Kidney (tissue), 14 donors: ENCODE measurements around the gene TSPAN4. TPM values are rescaled to one million over a fixed set of nuclear protein-coding genes. Genes with fewer than 3 reads are reported as not detected.

Experiments used
- DNase-seq, 5 donors: peaks; one replicate each; pipeline ENCODE4 v3.0.0-alpha.2; 2013 to 2020
- FAIRE-seq: peaks from 2 replicates; lab custom pipeline; 2012; peaks lifted over from hg19 to GRCh38; lab: Jason Lieb, UNC
- H3K27ac ChIP-seq, 2 donors: one replicate each; pipeline ENCODE4 v1.7.0; 2013; ENCODE audit warnings: low read depth in 2 of 2, low read length in 2 of 2, inconsistent platforms in 1 of 2
- H3K27me3 ChIP-seq: one replicate; pipeline ENCODE4 v1.7.1; 2013; ENCODE audit warnings: low read length, inconsistent platforms; ENCODE audit not compliant: control insufficient read depth, insufficient read depth
- H3K36me3 ChIP-seq, 3 donors: one replicate each; pipeline versions ENCODE4 v1.7.0 to v1.7.1; 2013; ENCODE audit warnings: low read length in 3 of 3, control low read depth in 1 of 3, inconsistent platforms in 1 of 3; ENCODE audit not compliant: insufficient read depth in 3 of 3, control insufficient read depth in 2 of 3
- H3K4me1 ChIP-seq, 3 donors: one replicate each; pipeline versions ENCODE4 v1.7.0 to v1.7.1; 2013; ENCODE audit warnings: low read length in 3 of 3, inconsistent platforms in 1 of 3, low read depth in 1 of 3; ENCODE audit not compliant: control insufficient read depth in 2 of 3, insufficient read depth in 2 of 3
- H3K4me3 ChIP-seq, 3 donors: one replicate each; pipeline versions ENCODE4 v1.7.0 to v1.8.1; 2013; ENCODE audit warnings: low read length in 3 of 3, control low read depth in 1 of 3, inconsistent platforms in 1 of 3
- H3K9ac ChIP-seq, 3 donors: one replicate each; pipeline versions ENCODE4 v1.7.0 to v1.7.1; 2013; ENCODE audit warnings: low read length in 3 of 3, control low read depth in 1 of 3, inconsistent platforms in 1 of 3
- H3K9me3 ChIP-seq, 3 donors: one replicate each; pipeline versions ENCODE4 v1.7.0 to v1.7.1; 2013; ENCODE audit warnings: low read length in 3 of 3, control low read depth in 1 of 3, inconsistent platforms in 1 of 3; ENCODE audit not compliant: control insufficient read depth in 2 of 3, insufficient read depth in 1 of 3
- CTCF ChIP-seq: IDR thresholded peaks from 3 replicates; pipeline ENCODE4 v1.5.1; 2012; ENCODE audit warnings: mild to moderate bottlenecking, moderate library complexity, borderline replicate concordance; ENCODE audit not compliant: insufficient read depth; ENCODE audit errors: extremely low read depth
- intact Hi-C: fragments of 100-400 bp; cut with DNase I; formaldehyde crosslinking; loops from one replicate; pipeline ENCODE4 v1.11.1; 2022
- polyA plus RNA-seq: library from polyadenylated mRNA; stranded (reverse); fragments of 350-450 nt; fragmentation: Illumina TruSeq; extraction: RNeasy Lipid Tissue Mini Kit (QIAGEN cat#74804); gene quantifications from one replicate; pipeline ENCODE4 v1.2.3, GENCODE V29; 2014; ENCODE audit warnings: low read depth, low replicate concordance; ENCODE audit not compliant: insufficient read depth
- total RNA-seq: library from RNA; stranded (reverse); fragmentation: NEBNext Ultra II Directional; extraction: Animal tissue kit (Norgen Biotek cat#: 25700); gene quantifications from one replicate; pipeline ENCODE4 v1.2.1, GENCODE V29; 2021
- donor health status: control.
- donor health status: control.
- donor health status: control.
- donor health status: control.
- donor health status: control.
- donor health status: DM: yes; HTN: yes; CAD: no.
- donor health status: Normal renal cell carcinoma (clear cell type).

TSPAN4 gene
- total and polyA plus RNA-seq, 2 donors from 2014 or later: 81.2 to 104 TPM

GRCh38 chr11:850775-851763, 8.4 kb downstream of the TSPAN4 start:
- DNase-seq (peak in 3 of 5 donors; percentile 44 to 80 (median 60)), FAIRE-seq (no peak)
- H3K27ac ChIP-seq: no peak overlapping the region
- intact Hi-C loops: loop anchor here (10.0 kb wide), 1 partner anchor 194 kb away; no protein-coding TSS in a partner anchor
- H3K4me1 ChIP-seq: peaks cover 0 to 14% (median 0%) of the 10 kb centered on the region in 3 donors
- H3K9ac ChIP-seq: no peak overlapping the region
- no peak for TF ChIP-seq CTCF
- H3K27me3 ChIP-seq: no peaks in the 10 kb centered on the region
- H3K36me3 ChIP-seq: no peaks in the 10 kb centered on the region
- H3K4me3 ChIP-seq: no peak overlapping the region
- no peaks in the 10 kb centered on the region for H3K9me3 ChIP-seq

DNA sequence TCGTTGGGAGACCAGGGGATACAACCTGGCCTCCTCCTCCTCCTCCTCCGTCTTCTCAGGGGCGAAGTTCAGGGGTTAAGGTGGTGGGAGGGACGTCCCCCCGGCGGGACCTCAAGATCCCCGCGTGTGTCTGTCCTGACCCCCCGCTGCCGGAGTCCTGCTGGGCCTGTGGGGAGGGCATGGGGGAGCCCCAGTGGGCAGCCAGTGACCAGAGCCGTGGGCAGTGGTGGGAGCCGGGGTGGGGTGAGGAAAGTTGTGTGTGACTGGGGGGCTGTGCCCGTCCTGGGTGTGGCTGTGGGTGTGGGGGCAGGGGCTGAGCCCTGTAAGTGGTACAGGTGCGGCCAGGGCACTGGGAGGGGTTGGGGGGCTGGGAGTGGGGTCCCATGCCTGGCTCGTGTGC, 10.1 kb downstream of the TSPAN4 start:
- Histone ChIP-seq H3K27me3 (no peaks in the 10 kb centered on the region), H3K9ac (no peak overlapping the region), H3K4me1 (peaks cover 0 to 10% (median 0%) of the 10 kb centered on the region in 3 donors), H3K9me3 (no peaks in the 10 kb centered on the region), H3K4me3 (no peak overlapping the region), H3K27ac (no peak overlapping the region), H3K36me3 (no peaks in the 10 kb centered on the region)
- DNase-seq (no peak), FAIRE-seq (no peak)
- intact Hi-C loops: loop anchor here (10.0 kb wide), 1 partner anchor 192 kb away; no protein-coding TSS in a partner anchor
- TF ChIP-seq CTCF: no peak

- FAIRE-seq: no peak
- Histone ChIP-seq H3K9ac (no peak overlapping the region), H3K9me3 (no peaks in the 10 kb centered on the region), H3K4me1 (peaks cover 0 to 10% (median 0%) of the 10 kb centered on the region in 3 donors), H3K27me3 (no peaks in the 10 kb centered on the region), H3K27ac (no peak overlapping the region), H3K4me3 (no peak overlapping the region), H3K36me3 (no peaks in the 10 kb centered on the region)
- intact Hi-C loops: loop anchor here (10.0 kb wide), 1 partner anchor 191 kb away; no protein-coding TSS in a partner anchor
- no peak for DNase-seq
- TF ChIP-seq CTCF: no peak
Measured at GRCh38 chr11:853682-854448, 11.2 kb downstream of the TSPAN4 start.
